Measurements from ENCODE around the gene KRTAP10-1.

DNA sequence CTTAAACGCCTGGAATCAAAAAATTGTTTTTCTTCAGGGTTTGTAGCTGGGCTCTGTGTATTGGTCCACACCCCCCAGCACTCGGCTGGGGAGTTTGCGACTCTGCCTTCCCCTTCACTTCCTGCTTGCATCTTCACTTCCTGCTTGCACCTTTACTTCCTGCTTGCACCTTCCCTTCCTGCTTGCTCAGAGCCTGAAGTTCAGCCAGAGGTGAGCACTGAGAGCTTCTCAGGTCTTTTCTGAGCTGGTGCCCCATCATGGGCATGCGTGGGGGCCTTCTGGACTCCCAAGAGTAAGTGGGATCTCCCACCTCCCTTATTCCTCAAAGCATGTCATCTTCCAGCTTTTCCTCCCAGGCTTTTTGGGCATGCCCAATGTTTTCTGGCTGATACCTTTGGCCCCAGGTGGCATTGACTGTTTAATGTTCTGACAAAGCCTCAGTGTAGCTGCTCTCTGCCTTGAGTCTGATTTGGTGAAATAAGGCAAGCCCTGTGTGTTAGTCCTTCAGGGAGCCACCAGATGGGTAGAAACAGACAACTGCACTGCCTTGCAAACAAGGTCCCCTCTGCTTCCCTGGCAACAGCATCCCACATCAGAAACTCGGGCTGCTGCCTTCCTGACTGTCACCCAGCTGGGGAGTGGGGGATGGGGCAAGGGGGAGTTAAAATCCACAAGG, 7.8 kb upstream of the KRTAP10-1 start:
- TF ChIP-seq POLR2A (IDR thresholded peaks at IDR 0.05; ENCODE audit: low read depth, low read length), result no peak
- TF ChIP-seq TAF1 (IDR thresholded peaks at IDR 0.05; ENCODE audit: low read depth, low read length), result no peak
